Stimulated activated CD4-positive, alpha-beta T cell treated with anti-CD3 and anti-CD28 coated beads, Interleukin-15, amount 100 ng/mL, for 1 hour (primary cell): ENCODE measurements around the gene EXOC6B.

Experiments
- DNase-seq, 2 donors: peaks; one replicate each; pipeline ENCODE4 v3.0.0-alpha.2; 2020; ENCODE audit warnings: low read depth in 1 of 2, low spot score in 1 of 2

Gene EXOC6B

DNA sequence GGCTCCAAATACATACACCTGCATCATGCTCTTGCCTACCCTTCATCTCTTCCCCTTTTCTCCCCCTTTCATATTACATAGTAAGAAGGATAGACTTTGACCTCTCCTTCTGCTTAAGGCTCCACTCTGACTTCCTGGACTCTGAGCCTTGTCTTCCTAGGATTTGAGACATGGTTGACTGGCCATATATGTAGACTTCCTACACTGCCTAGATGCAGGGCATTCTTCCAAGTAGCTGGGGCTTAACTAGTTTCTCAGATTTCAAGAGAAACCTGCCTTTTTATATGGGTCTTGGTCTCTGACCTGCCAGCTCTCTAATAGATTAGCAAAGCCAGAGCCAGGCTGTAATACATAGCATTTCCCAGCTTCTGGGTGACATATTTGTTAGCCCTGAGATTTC lies 642.8 kb downstream of the EXOC6B start:
- no peak for DNase-seq

DNA sequence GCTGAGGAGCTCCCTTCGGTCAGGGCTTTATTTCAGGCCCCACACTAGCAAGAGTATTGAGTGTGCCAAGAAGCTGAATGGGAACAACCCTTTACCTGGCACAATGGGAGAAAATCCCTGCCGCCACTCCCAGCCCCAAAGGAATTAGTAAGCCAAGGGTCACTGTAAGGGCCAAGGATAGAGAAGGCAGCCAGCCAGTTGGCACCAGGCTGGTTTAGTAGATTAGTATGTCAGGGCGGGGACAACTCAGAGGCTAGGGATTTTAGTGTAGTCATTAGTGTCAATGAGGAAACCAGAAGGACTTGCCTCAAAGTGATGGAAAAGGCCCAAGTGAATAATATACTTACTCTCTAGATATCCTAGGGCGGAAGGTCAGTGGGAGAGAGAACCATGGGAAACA lies 643.3 kb downstream of the EXOC6B start:
- no peak for DNase-seq

DNA sequence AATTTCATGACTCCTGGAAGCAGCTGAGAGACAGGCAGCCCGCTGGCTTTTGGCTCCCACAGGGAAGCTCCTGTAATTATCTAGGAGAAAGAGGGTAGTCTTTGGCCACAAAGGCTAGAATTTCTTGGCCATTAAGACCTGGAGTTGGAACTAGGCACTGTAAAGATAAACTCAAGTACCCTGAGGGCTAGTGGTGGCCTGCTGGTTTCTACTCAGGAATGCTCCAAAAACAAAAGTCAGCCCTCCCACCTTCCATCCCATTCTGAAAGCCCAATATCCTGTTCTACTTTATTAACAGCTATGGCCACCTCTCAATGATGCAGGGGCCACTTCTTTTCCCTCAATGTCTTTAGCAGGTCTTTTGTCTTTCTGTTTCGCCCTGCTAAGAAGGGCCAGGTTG lies 644.2 kb downstream of the EXOC6B start:
- no peak for DNase-seq

DNA sequence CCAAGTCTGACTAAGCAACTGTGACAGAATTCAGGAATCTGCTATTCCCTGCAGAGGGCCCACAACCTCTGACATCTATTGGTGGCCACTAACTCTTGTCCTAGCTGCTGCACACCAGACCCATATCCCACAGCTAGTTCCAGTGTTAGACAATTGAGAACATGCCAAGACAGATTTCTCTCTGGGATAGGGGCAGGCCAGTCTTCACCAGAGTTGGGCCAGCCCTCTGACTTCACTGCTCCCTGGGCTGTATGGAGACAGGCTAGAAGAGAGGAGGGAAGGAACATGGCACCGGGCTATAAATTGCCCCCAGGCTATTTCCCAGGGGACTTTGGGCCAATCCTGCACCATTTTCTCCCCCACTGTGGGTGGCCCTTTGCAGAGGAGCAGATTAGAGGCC lies 645.5 kb downstream of the EXOC6B start:
- no peak for DNase-seq

DNA sequence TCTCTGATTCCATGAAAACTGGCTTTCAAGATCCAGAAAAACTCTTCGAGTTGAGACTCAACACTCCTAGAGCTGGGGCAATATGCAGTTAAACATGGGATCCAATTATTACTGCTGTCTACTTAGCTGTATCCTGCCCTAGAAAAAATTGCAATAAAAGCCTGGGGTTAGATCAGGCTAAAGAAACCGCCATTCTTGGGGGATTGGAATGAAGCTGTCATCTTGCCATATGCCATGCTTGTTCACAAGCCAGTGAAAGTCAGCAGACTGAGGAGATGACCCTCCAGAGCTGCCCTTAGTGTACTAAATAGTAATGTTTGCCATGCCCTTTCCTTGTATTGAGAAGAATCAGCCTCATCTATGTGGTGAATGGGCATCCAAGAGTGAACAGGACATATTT lies 647.3 kb downstream of the EXOC6B start:
- no peak for DNase-seq

DNA sequence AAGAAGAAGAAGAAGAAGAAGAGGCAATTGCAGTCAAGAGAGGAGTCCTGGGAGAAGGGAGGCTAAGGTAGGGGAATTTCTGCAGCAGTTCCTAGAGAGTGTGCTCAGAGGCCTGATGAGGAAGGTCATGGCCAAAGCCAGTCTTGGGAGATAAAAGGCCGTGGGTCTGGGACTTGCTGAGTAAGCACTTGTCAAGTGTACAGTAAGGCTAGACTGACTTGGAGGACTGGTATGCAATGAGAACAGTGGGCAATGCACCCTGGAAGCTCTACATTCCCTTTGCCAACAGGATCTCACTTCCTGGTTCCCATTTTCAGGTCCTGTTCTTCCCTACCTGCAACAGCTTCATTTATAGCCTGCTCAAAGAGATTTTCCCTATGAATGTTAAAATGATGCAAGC lies 649.6 kb downstream of the EXOC6B start:
- no peak for DNase-seq

DNA sequence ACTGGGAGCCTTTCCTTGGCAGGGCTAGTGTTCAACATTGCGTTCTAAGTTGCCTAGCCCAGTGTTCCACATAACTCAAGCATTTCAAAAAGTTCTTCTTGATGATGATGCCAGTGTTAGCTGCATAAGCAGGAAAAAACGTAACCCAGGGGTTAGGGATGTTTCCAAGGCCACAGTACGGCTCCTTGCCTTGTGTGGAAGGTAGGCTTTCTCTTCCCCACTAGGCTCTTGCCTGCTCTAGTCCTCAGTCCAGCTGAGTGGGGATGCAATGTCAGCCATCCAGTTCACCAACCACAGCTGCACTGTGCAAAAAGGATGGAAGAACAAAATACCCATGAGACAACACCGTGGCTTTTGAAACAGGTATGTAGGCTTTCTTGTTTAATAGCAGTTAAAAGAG lies 650.2 kb downstream of the EXOC6B start:
- DNase-seq = no peak

DNA sequence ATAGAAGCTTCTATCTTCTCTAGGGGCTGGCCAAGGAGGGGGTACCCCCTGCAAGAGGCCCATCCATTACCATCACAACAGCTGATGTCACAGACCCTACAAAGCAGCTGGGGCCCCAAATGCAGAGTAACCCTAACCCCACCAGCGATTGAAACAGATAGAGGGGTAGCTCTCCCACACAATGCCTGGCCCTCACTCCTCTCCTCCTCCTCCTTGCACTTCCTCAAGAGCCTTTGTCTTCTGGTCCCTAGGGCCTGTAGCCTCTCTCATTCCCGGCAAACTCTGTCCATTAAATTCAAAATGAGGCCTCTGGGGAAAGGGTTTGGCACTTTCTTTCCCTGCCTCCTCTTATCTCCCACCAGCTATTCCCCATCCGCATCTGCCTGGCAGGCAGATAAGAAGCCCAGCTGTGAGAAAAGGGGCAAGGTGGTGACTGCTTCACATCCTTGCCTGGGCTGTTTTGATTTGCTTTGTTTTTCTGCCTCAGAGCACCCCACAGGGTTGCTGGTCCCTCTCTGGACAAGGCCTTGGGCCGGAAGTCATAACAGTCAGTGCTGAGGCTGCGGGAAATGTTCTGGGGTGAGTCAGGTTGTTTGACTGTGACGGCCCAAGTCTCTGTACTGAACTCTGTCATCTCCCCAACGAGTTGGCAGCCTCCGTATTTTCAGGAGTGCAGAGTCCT lies 652.1 kb downstream of the EXOC6B start:
- DNase-seq = no peak

DNA sequence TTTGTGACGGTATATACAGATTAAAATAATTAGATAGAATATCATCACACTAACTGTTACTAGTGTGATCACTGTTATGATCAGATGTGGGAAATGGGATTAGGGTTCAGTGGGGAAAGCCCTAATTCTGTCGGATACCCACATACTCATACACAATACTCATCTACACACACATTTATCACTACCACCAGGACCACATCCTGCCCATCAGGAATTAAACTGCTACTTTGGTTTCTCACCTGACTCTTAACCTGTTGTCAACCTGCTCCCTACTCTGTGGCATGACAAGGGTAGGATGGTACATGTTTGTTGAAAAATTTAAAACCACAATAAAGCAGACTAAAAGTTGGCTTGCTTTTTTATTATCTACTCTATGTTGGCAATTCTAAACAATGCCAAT lies 653.4 kb downstream of the EXOC6B start:
- DNase-seq = no peak

DNA sequence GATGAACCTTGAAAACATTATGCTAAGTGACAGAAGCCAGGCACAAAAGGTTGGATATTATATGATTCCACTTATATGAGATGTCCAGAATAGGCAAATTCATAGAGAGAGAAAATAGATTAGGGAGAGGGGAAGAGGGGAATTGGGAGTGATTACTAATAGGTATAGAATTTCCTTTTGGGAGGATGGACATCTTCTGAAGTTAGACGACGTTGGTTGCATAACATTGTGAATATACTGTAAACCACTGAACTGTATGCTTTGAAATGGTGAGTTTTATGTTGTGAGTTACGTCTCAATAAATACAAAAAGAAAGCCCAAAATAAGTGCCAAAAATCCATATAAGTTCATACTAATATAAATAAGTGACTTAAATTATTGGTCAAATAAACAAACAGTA lies 659.6 kb downstream of the EXOC6B start:
- DNase-seq = no peak

DNA sequence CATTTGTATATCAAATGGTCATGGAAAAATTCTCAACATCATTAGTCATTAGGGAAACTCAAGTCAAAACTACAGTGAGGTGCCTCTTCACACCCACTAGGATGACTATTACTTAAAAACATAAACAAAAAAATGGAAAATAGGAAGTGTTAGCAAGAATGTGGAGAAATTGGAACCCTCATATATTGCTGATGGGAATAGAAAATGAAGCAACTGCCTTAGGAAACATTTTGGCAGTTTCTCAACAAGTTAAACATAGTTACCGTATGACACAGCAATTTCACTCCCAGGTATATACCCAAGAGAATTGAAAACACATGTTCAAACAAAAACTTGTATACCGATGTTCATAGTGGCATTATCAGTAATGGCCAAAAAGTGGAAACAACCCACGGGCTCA lies 660.0 kb downstream of the EXOC6B start:
- DNase-seq = no peak

DNA sequence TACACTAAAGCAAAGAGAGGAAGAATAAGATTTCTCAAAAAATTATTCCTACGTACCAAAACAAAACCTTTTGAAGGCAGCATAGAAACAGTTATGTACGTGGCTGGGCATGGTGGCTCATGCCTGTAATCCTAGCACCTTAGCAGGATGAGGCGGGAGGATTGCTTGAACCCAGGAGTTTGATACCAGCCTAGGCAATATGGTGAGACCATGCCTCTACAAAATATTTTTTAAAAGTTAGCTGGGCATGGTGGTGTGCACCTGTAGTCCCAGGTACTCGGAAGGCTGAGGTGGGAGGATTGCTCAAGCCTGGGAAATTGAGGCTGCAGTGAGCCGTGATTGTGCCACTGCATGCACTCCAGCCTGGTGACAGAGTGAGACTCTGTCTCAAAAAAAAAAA lies 663.3 kb downstream of the EXOC6B start:
- no peak for DNase-seq

DNA sequence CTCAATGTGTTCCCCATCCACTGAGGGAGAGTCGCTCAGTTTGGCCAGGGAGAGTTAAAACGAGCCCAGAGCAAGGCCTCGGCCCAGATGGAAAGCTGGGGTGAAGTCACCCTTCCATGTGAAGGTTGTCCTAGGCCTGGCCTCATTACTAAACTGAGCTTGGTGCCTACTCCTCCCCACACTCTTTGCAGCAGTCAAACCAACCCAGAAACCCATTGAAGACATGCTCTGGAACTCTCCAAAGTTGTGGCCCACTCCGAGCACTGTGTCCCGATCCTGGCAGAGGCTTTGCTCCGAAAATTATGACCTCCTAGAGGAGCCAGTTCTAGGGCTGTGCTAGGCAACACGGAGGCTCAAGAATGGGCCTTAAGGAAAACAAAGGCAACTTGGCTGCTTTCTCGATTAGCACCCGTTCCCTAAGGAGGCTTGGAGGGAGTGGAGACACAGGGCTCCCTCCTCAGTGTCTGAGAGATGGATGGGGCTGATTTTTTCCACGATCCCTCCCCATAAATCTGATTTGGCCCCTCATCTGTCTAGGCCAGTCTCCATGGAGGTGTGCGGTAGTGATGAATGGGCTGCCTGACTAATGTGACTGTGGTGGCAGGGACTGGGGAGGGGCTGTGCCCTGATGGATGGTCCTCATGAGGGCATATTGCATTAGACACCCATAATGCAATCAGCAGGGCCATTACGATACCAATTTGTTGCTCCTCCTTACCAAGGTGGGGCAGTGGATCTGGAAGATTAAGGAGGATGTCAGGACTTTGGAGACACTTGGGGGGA lies 666.4 kb downstream of the EXOC6B start:
- DNase-seq = no peak

DNA sequence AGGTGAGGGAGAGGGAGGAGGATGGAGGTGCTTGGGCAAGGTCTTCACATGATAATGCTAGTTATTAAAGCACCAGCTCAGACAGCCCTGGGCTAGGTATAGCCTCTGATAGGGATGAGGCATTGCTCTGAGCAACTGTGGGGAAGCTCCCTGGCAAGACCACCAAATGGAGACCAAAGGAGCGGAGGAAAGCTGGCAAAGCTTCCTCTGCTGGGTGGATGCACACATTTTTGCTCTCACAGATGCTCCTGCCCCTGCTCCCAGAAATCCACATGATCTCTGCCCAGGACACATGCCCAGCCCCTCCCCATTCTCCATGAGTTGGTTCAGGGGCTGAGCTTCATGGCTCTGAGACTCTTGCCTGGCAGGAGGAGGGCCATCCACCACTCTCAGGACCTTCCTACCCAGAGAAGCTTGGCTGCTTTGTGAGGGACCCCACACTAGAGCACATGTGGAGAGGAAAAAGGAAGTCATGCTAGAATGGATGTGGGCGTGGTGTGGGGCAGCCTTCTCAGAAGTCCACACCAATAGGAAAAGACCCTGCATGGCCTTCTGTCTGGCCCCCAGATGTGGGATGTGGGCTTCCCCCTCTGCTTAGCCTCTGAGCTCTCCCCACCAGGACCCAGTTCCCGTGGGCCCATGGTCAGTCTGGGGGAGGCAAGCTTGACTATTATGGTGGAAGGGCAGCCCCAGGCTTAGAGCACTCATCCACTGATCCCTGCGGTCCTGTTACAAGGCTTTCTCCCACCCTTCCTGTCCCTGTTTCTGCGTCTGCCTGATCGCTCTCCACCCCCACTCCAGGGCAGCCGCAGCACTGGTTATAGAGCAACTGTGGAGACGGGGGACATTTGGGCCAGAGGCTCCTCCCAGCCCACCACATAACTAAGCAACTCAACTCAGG lies 667.7 kb downstream of the EXOC6B start:
- no peak for DNase-seq

DNA sequence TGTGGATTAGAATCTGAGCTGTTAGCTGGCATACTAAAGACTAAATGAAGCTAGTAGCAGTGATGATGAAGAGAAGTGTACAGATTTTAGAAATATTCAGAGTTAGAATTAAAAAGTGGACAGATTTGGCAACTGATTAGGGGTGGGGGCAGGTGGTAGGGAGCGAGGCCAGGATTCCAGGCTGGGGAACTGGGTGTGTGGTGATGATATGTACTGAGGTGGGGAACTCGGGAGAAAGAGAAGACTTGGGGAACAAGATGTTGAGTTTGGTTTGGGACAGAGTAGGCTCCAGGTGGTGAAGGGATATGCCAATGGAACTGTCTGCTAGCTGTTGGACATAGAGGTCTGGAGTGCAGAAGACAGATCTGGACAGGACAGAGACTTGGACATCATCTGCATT lies 669.0 kb downstream of the EXOC6B start:
- DNase-seq = no peak

DNA sequence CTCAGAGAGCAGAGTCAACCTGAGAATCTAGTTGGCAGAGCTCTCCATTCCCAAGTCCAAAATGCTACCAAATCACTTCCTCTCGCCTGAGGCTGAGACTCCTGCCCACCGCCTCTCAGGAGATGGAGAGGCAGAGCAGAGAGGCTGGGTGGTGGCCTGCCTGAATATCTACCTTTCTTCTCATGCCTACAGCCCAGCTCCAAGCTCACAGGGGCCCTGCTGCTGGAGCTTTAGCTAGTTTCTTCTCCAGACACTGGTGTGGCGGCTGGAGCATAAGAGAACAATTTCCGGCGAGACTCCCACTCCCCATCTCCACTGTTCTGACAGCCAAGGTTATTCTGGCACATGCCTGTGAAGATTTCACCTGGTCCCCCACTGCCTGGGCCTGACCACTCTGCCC lies 670.1 kb downstream of the EXOC6B start:
- no peak for DNase-seq

DNA sequence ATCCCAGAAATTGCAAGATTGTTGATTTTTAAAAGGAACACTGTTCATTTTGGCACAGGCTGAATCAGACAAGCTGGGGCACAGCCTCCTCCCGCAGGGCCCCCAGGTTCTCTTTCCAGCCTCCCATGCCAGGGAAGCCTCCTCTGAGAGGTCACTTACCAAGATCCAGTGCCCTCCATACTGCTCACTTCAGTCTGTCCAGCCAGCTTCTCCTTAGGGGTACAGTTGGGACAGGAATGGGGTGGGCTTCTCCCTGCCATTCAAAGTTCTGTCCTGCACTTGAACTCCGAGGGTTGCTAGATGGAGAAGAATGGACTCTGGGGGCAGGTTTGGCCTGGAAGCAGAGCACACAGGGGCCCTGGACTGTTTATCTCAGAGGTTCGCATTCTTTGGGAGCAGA lies 670.7 kb downstream of the EXOC6B start:
- no peak for DNase-seq

DNA sequence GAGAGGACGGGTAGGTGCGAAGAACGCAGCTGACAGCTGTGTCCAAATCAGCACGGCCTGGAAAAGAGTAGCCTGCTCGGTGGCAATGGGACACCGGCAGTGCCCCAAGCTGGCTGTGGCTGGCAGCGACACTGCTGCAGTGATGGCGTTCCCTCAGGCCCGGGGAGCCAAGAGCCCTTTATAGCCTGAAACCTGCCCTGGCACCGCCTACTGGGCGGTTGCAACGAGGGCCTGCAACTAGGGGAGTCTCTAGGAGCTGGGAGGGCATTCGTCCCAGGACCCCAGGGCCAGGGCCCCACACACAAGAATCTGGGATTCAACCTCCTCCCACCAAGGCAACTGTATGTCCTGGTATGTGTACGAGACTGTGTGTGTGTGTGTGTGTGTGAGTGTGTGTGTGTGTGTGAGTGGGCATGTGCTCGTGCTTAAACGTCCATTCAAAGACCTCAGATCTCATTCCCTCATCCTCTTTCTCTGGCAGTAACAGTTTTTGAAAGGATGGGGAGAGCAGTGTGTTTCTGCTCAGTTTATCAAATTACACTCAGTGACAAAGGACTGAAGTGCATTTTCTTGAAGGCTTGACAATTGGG lies 671.4 kb downstream of the EXOC6B start:
- DNase-seq = no peak

DNA sequence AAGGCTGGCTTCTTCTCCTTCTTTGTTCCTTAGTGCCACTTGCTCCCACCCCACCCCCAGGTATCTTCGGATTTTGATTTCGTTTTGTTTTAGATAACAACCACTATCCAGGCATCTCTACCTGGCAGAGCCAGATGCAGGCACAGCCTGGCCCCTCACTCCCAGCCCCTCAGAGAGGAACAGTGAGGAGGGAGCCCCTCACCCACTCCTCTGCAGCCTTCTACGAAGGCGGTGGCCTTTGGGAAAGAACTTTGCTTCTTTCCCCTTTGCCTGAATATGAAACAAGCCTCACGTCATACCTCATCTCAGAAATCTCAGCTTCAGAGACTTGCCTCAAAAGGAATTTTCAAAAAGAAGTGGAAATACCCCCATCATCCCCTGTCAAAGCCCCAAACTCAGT lies 671.9 kb downstream of the EXOC6B start:
- DNase-seq = no peak

DNA sequence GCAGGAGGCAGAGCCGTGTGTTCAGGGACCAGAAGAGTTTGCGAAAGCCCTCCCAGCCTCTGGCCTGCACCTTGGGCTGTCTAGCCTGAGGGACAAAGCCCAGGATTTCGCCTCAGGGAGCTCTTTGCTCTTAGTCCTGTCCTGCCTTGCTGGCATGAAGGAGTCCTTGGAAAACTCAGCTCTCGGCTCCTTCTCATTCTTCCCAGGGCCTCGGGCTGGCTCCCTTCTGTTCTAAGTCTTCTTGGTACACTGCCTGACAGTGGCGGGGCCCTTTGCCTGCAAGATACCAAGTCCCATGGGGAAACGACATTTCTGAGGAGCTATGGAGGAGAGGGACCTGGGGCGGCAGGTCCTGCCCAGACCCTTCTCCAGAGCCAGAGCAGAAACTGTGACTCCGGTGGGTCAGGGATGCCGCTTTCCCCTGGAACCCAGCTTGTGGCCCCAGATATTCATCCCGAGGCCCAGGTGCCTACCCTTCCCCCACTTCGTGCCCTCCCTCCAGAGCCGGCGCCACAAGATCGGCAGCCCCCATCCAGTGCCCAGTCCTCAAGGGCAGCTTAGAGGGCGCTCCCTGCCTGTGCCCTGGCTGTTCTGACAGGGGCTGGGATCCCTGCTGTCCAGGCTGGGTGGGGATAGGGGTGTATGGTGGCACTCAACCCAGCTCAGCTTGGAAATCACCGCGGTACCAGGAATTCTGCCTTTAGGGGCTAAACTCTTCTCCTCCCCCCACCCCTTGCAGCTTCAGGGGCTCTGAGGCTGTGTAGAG lies 672.6 kb downstream of the EXOC6B start:
- no peak for DNase-seq

DNA sequence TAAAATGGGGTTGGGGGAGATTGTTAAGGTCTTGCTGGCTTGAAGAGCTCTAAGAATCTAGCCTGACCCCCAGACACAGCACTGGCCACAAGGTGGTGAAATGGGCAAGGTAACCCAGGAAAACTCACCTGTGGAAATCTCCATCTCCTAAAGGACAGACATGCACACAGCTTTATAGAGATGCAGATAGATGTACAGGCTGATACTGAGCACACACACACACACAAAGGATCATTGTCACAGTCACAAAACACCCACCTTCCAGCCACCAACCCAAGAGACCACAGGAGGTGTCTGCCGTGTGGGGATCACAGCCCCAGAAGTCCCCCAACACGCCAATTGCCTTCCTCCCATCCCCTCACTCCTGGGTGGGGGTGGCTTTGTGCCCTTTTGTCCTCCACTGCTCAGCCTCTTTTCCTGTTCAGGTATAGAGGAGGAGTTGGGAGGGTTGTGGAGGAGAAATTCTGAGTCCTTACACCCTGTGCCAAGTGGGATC lies 674.9 kb downstream of the EXOC6B start:
- no peak for DNase-seq
